A549 (cell line): ENCODE results near the gene SLC5A10. TPM values are rescaled to one million over a fixed set of nuclear protein-coding genes. Genes with fewer than 3 reads are reported as not detected.

Experiments used
- ATAC-seq, 2 experiments: fragments of 200-7000 bp in 1 of 2; fragments of >200 bp in 1 of 2; cut with Nextera tagmentation in 1 of 2; cut with Tn5 transposase in 1 of 2; 3 replicates each; pipeline versions ENCODE4 v1.8.0 to v1.9.1; 2018 to 2020; ENCODE audit warnings: mild to moderate bottlenecking in 1 of 2, moderate library complexity in 1 of 2
- CTCF ChIA-PET: fragments of 300-600 bp; sonication (Branson Sonifier 250); formaldehyde crosslinking; extraction: SDS; loops from one replicate; lab custom pipeline; 2021; ENCODE audit warnings: antibody characterized with exemption, inconsistent platforms; lab: Yijun Ruan, JAX
- POLR2A ChIA-PET: fragments of 350-600 bp; formaldehyde crosslinking; extraction: SDS; loops from one replicate; lab custom pipeline; 2021; ENCODE audit warnings: antibody characterized with exemption, inconsistent platforms; lab: Yijun Ruan, JAX
- DNase-seq, 2 experiments: peaks; one replicate each; pipeline versions ENCODE4 v3.0.0 to v3.0.0-alpha.2; 2011 to 2016; ENCODE audit warnings: low read depth in 1 of 2, low spot score in 1 of 2
- FAIRE-seq: peaks from 2 replicates; lab custom pipeline; 2011; peaks lifted over from hg19 to GRCh38; lab: Jason Lieb, UNC
- H3K27ac ChIP-seq, 2 experiments: fragments of >200 bp; sonication (Bioruptor Twin); formaldehyde crosslinking; 3 replicates each; pipeline ENCODE4 v1.5.1; 2016 to 2017
- H3K4me1 ChIP-seq: fragments of >200 bp; sonication (Bioruptor Twin); formaldehyde crosslinking; 3 replicates; pipeline ENCODE4 v1.6.1; 2016
- H3K4me2 ChIP-seq: fragments of >200 bp; sonication (Bioruptor Twin); formaldehyde crosslinking; 3 replicates; pipeline ENCODE4 v1.6.1; 2016
- H3K4me3 ChIP-seq: fragments of >200 bp; sonication (Bioruptor Twin); formaldehyde crosslinking; 3 replicates; pipeline ENCODE4 v1.5.1; 2016
- H3K9me3 ChIP-seq: fragments of >200 bp; sonication (Bioruptor Twin); formaldehyde crosslinking; 3 replicates; pipeline ENCODE4 v1.6.1; 2016
- ATOH8 ChIP-seq: fragments of 250-450 bp; sonication (Bioruptor Pico); IDR thresholded peaks from 2 replicates; pipeline ENCODE4 v1.5.0; 2020; ENCODE audit warnings: low read depth, mild to moderate bottlenecking, moderate library complexity
- BHLHE40 ChIP-seq: IDR thresholded peaks from 2 replicates; pipeline ENCODE4 v1.6.1; 2012; ENCODE audit warnings: low read depth, low read length, inconsistent platforms
- CBX8 ChIP-seq: fragments of 200-600 bp; sonication (generic); IDR thresholded peaks from 2 replicates; pipeline ENCODE4 v1.6.1; 2016
- CHD4 ChIP-seq: fragments of 200-600 bp; sonication (generic); IDR thresholded peaks from 2 replicates; pipeline ENCODE4 v1.6.1; 2016; ENCODE audit warnings: antibody characterized with exemption, mild to moderate bottlenecking, borderline replicate concordance
- CTCF ChIP-seq: fragments of >200 bp; sonication (Bioruptor Twin); formaldehyde crosslinking; IDR thresholded peaks from 3 replicates; pipeline ENCODE4 v1.5.1; 2016
- EHMT2 ChIP-seq: fragments of 200-600 bp; sonication (generic); IDR thresholded peaks from 2 replicates; pipeline ENCODE4 v1.6.1; 2016; ENCODE audit warnings: antibody characterized with exemption, low read depth, mild to moderate bottlenecking, moderate library complexity
- ESRRA ChIP-seq: fragments of 150-350 bp; IDR thresholded peaks from 2 replicates; pipeline ENCODE4 v1.6.1; 2014; ENCODE audit warnings: mild to moderate bottlenecking, low read length, borderline replicate concordance
- FOSL2 ChIP-seq, 2 experiments: fragments of 450-650 bp in 1 of 2; fragments of >200 bp in 1 of 2; sonication (Bioruptor Twin) in 1 of 2; formaldehyde crosslinking; IDR thresholded peaks; 2 replicates each; pipeline versions ENCODE4 v1.5.0 to v1.6.1; 2016 to 2020; ENCODE audit warnings: mild to moderate bottlenecking in 1 of 2, moderate library complexity in 1 of 2
- GATA3 ChIP-seq: IDR thresholded peaks from 2 replicates; pipeline ENCODE4 v1.6.1; 2012; ENCODE audit warnings: borderline replicate concordance
- HDAC2 ChIP-seq: fragments of 200-600 bp; sonication (generic); IDR thresholded peaks from 2 replicates; pipeline ENCODE4 v1.6.1; 2016
- HEYL ChIP-seq: fragments of 250-450 bp; sonication (Bioruptor Pico); IDR thresholded peaks from 2 replicates; pipeline ENCODE4 v1.8.0; 2021; ENCODE audit warnings: mild to moderate bottlenecking, moderate library complexity
- JUN ChIP-seq, 2 experiments: fragments of >200 bp; sonication (Bioruptor Twin); formaldehyde crosslinking; IDR thresholded peaks; 2 replicates in 1 of 2; 3 replicates in 1 of 2; pipeline ENCODE4 v1.6.1; 2016 to 2017
- JUNB ChIP-seq: fragments of >200 bp; sonication (Bioruptor Twin); formaldehyde crosslinking; IDR thresholded peaks from 2 replicates; pipeline ENCODE4 v1.6.1; 2016
- MAFK ChIP-seq: fragments of 450-650 bp; IDR thresholded peaks from 2 replicates; pipeline ENCODE4 v1.6.1; 2014; ENCODE audit not compliant: partially characterized antibody
- MAZ ChIP-seq: fragments of 150-350 bp; IDR thresholded peaks from 2 replicates; pipeline ENCODE4 v1.6.1; 2014; ENCODE audit warnings: antibody characterized with exemption, low read depth, low read length, borderline replicate concordance
- PBX3 ChIP-seq: IDR thresholded peaks from 2 replicates; pipeline ENCODE4 v1.6.1; 2012
- PHF8 ChIP-seq: fragments of 200-600 bp; sonication (generic); IDR thresholded peaks from 2 replicates; pipeline ENCODE4 v1.6.1; 2016; ENCODE audit warnings: low read depth, mild to moderate bottlenecking, antibody characterized with exemption, moderate library complexity, borderline replicate concordance
- POLR2A ChIP-seq: IDR thresholded peaks from 2 replicates; pipeline ENCODE4 v1.6.1; 2012; ENCODE audit warnings: mild to moderate bottlenecking, low read length
- RAD21 ChIP-seq, 2 experiments: fragments of >200 bp in 1 of 2; sonication (Bioruptor Twin) in 1 of 2; formaldehyde crosslinking in 1 of 2; IDR thresholded peaks in 1 of 2; conservative IDR thresholded peaks in 1 of 2; 2 replicates in 1 of 2; 3 replicates in 1 of 2; pipeline ENCODE4 v1.6.1; 2012 to 2018; ENCODE audit warnings: inconsistent platforms in 1 of 2
- ZFP36 ChIP-seq: fragments of 450-650 bp; IDR thresholded peaks from 2 replicates; pipeline ENCODE4 v1.6.1; 2014; ENCODE audit warnings: borderline replicate concordance; ENCODE audit not compliant: partially characterized antibody
- WGBS: methylation state at CpG from one replicate; pipeline ENCODE4 v1.1.6; 2017; ENCODE audit errors: missing lambda C conversion rate; 5-methylcytosine and 5-hydroxymethylcytosine counted together
- polyA plus RNA-seq, 4 experiments: library from polyadenylated mRNA; depleted of rRNA in 3 of 4; stranded (reverse); fragments of >200 nt; fragmentation: RNase III in 1 of 4; extraction: RNeasy Plus Mini Kit Qiagen cat#74134 plus additional on column Dnase treatment in 1 of 4; gene quantifications; 2 replicates in 3 of 4; 3 replicates in 1 of 4; pipeline ENCODE4 v1.2.3, GENCODE V29; 2011 to 2017
- TF ChIP-seq, protein P1 (sequence below): fragments of 250-450 bp; sonication (Bioruptor Pico); IDR thresholded peaks from 2 replicates; pipeline ENCODE4 v1.5.0; 2021; ENCODE audit warnings: mild to moderate bottlenecking, moderate library complexity, borderline replicate concordance
- TF ChIP-seq, protein P2 (sequence below): IDR thresholded peaks from 2 replicates; pipeline ENCODE4 v1.6.1; 2012; ENCODE audit warnings: low read depth, borderline replicate concordance

Gene SLC5A10
- polyA plus RNA-seq, 2 of the 4 experiments (the other 2 are of a cell fraction) = 0.15 to 0.28 TPM

GRCh38 chr17:18981642-18982424 is 29.9 kb downstream of the SLC5A10 start (continued):
- TF ChIP-seq PHF8 (no peak), RAD21 (conservative IDR thresholded peaks at IDR 0.05 in 1 of 2, IDR thresholded peaks at IDR 0.05 in 1 of 2) (no peak), ATOH8 (CRISPR knock-in tag) (peak; percentile 63; the same call in 1 of the 2 replicates), CBX8 (no peak), PBX3 (no peak), CTCF (no peak), BHLHE40 (no peak), HEYL (no peak), MAZ (no peak), FOSL2 (IDR thresholded peaks at IDR 0.05) (peak; percentile 40; the same call in 1 of the 2 replicates), FOSL2 (CRISPR knock-in tag; IDR thresholded peaks at IDR 0.05) (peak; percentile 80), CHD4 (no peak), EHMT2 (no peak), JUNB (no peak), MAFK (peak; percentile 57), JUN (IDR thresholded peaks at IDR 0.05) (peak in 1 of 2 experiments; percentile 21; a peak in 1 of 5 replicates)
- TF ChIP-seq, protein P1, sequence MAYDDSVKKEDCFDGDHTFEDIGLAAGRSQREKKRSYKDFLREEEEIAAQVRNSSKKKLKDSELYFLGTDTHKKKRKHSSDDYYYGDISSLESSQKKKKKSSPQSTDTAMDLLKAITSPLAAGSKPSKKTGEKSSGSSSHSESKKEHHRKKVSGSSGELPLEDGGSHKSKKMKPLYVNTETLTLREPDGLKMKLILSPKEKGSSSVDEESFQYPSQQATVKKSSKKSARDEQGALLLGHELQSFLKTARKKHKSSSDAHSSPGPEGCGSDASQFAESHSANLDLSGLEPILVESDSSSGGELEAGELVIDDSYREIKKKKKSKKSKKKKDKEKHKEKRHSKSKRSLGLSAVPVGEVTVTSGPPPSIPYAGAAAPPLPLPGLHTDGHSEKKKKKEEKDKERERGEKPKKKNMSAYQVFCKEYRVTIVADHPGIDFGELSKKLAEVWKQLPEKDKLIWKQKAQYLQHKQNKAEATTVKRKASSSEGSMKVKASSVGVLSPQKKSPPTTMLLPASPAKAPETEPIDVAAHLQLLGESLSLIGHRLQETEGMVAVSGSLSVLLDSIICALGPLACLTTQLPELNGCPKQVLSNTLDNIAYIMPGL (CRISPR knock-in tag) = no peak
- TF ChIP-seq, protein P2, sequence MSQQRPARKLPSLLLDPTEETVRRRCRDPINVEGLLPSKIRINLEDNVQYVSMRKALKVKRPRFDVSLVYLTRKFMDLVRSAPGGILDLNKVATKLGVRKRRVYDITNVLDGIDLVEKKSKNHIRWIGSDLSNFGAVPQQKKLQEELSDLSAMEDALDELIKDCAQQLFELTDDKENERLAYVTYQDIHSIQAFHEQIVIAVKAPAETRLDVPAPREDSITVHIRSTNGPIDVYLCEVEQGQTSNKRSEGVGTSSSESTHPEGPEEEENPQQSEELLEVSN = 0 out of 2 replicates have a peak, but pooled peaks have one; percentile 59

- peaks cover 41% of the 10 kb centered on the region for H3K4me1 ChIP-seq
- ChIA-PET CTCF (interaction anchor here (0.6 to 20.6 kb wide), 4 partner anchors 9 to 24 kb away, joined by 3 to 215 read pairs (median 4); no protein-coding TSS in a partner anchor), POLR2A (no interaction called here)
- no peaks in the 10 kb centered on the region for H3K9me3 ChIP-seq
- H3K27ac ChIP-seq = no peak overlapping the region
- no peak overlapping the region for H3K4me2 ChIP-seq
- DNase-seq (no peak), ATAC-seq (no peak)
- H3K4me3 ChIP-seq = no peak overlapping the region
- 92% methylated on average over 20 of the region's 21 CpGs for WGBS
- TF ChIP-seq POLR2A (no peak), CBX8 (no peak), ESRRA (no peak), MAZ (no peak), EHMT2 (no peak), HDAC2 (no peak), GATA3 (no peak), PHF8 (no peak), ZFP36 (no peak), HEYL (no peak), CHD4 (no peak)
- TF ChIP-seq, all 56 proteins: peak for 0
- no peak for FAIRE-seq
Measured at GRCh38 chr17:18984273-18985114, 32.5 kb downstream of the SLC5A10 start.
